Vagina (tissue), 2 donors: Measurements from ENCODE around the gene SETBP1. TPM values are rescaled to one million over a fixed set of nuclear protein-coding genes. Genes with fewer than 3 reads are reported as not detected.

Experiments
- DNase-seq, 2 donors: peaks; one replicate each; pipeline ENCODE4 v3.0.0-alpha.2; 2017; ENCODE audit errors: extremely low spot score in 2 of 2
- H3K27ac ChIP-seq: fragments of 200-600 bp; sonication (generic); one replicate; pipeline ENCODE4 v1.5.1; 2019
- H3K27me3 ChIP-seq: fragments of 200-600 bp; sonication (generic); one replicate; pipeline ENCODE4 v1.5.1; 2019
- H3K36me3 ChIP-seq, 2 donors: fragments of 200-600 bp; sonication (generic); one replicate each; pipeline ENCODE4 v1.5.1; 2017 to 2019
- H3K4me1 ChIP-seq: fragments of 200-600 bp; sonication (generic); one replicate; pipeline ENCODE4 v1.5.1; 2019
- H3K4me3 ChIP-seq, 2 donors: fragments of 200-600 bp; sonication (generic); 1 replicate in 1 of 2; 2 replicates in 1 of 2; pipeline ENCODE4 v1.5.1; 2016 to 2019
- H3K9me3 ChIP-seq: fragments of 200-600 bp; sonication (generic); one replicate; pipeline ENCODE4 v1.5.1; 2019
- CTCF ChIP-seq, 3 experiments: fragments of 450-650 bp in 2 of 3; fragments of 200-600 bp in 1 of 3; sonication (generic) in 1 of 3; IDR thresholded peaks; one replicate each; pipeline ENCODE4 v1.5.1; 2017 to 2019; ENCODE audit warnings: antibody characterized with exemption in 3 of 3, mild to moderate bottlenecking in 2 of 3, moderate library complexity in 2 of 3
- POLR2A ChIP-seq, 2 donors: fragments of 450-650 bp; IDR thresholded peaks; one replicate each; pipeline ENCODE4 v1.6.1; 2017; ENCODE audit warnings: antibody characterized with exemption in 2 of 2, mild to moderate bottlenecking in 2 of 2, moderate library complexity in 2 of 2
- POLR2AphosphoS5 ChIP-seq, 2 donors: sonication (generic); formaldehyde crosslinking; IDR thresholded peaks; one replicate each; pipeline ENCODE4 v1.9.0; 2017; ENCODE audit warnings: antibody characterized with exemption in 2 of 2, mild to moderate bottlenecking in 2 of 2, low read depth in 1 of 2; ENCODE audit not compliant: insufficient read depth in 1 of 2
- intact Hi-C: fragments of 100-400 bp; cut with DNase I; formaldehyde crosslinking; loops from one replicate; pipeline ENCODE4 v1.15.1; 2023
- total RNA-seq: library from RNA; depleted of rRNA; stranded (reverse); fragments of >200 nt; gene quantifications from one replicate; pipeline ENCODE4 v1.2.3, GENCODE V29; 2016

SETBP1 gene
- total RNA-seq, 1 donor from 2014 or later = 38.1 TPM

GRCh38 chr18:44687421-44687820 lies 6.7 kb downstream of the SETBP1 start:
- H3K27me3 ChIP-seq = no peaks in the 10 kb centered on the region
- H3K36me3 ChIP-seq = no peaks in the 10 kb centered on the region
- H3K27ac ChIP-seq = no peak overlapping the region
- peaks cover 68% of the 10 kb centered on the region for H3K4me1 ChIP-seq
- intact Hi-C loops = loop anchor here (10.0 kb wide), 1 partner anchor 87 kb away; no protein-coding TSS in a partner anchor
- TF ChIP-seq POLR2A (IDR thresholded peaks at IDR 0.05) (no peak), CTCF (IDR thresholded peaks at IDR 0.05) (no peak), POLR2AphosphoS5 (IDR thresholded peaks at IDR 0.05; ENCODE audit: insufficient read depth in 1 of 2, low read depth in 1 of 2) (no peak)
- H3K9me3 ChIP-seq = no peaks in the 10 kb centered on the region
- DNase-seq = no peak
- no peak overlapping the region for H3K4me3 ChIP-seq

GRCh38 chr18:44689736-44690135 lies 9.0 kb downstream of the SETBP1 start:
- H3K27me3 ChIP-seq = no peaks in the 10 kb centered on the region
- intact Hi-C loops = loop anchor here (10.0 kb wide), 1 partner anchor 85 kb away; no protein-coding TSS in a partner anchor
- H3K27ac ChIP-seq = no peak overlapping the region
- H3K9me3 ChIP-seq = no peaks in the 10 kb centered on the region
- TF ChIP-seq CTCF (IDR thresholded peaks at IDR 0.05) = no peak
- no peak for TF ChIP-seq POLR2A (IDR thresholded peaks at IDR 0.05)
- DNase-seq = no peak
- no peak overlapping the region for H3K4me3 ChIP-seq
- peaks cover 68% of the 10 kb centered on the region for H3K4me1 ChIP-seq
- no peaks in the 10 kb centered on the region for H3K36me3 ChIP-seq

- Histone ChIP-seq H3K4me1 (peaks cover 66% of the 10 kb centered on the region), H3K27ac (no peak overlapping the region), H3K27me3 (no peaks in the 10 kb centered on the region), H3K4me3 (no peak overlapping the region), H3K36me3 (no peaks in the 10 kb centered on the region), H3K9me3 (no peaks in the 10 kb centered on the region)
- no peak for TF ChIP-seq POLR2AphosphoS5 (IDR thresholded peaks at IDR 0.05; ENCODE audit: insufficient read depth in 1 of 2, low read depth in 1 of 2)
- TF ChIP-seq CTCF (IDR thresholded peaks at IDR 0.05) = no peak
- no peak for TF ChIP-seq POLR2A (IDR thresholded peaks at IDR 0.05)
- DNase-seq = no peak
- intact Hi-C loops = no loop called here
These were observed 10.6 kb downstream of the SETBP1 start for GRCh38 chr18:44691148-44691925.

GRCh38 chr18:44693030-44693784 lies 12.5 kb downstream of the SETBP1 start:
- peak in 1 of 2 donors; percentile 42 for DNase-seq
- intact Hi-C loops = no loop called here
- H3K27ac ChIP-seq = no peak overlapping the region
- no peak overlapping the region for H3K4me3 ChIP-seq
- H3K9me3 ChIP-seq = no peaks in the 10 kb centered on the region
- no peaks in the 10 kb centered on the region for H3K27me3 ChIP-seq
- H3K4me1 ChIP-seq = peaks cover 66% of the 10 kb centered on the region
- TF ChIP-seq POLR2AphosphoS5 (IDR thresholded peaks at IDR 0.05; ENCODE audit: insufficient read depth in 1 of 2, low read depth in 1 of 2) = no peak
- no peak for TF ChIP-seq POLR2A (IDR thresholded peaks at IDR 0.05)
- TF ChIP-seq CTCF (IDR thresholded peaks at IDR 0.05) = no peak
- no peaks in the 10 kb centered on the region for H3K36me3 ChIP-seq

GRCh38 chr18:44695503-44695902 lies 14.8 kb downstream of the SETBP1 start:
- Histone ChIP-seq H3K4me1 (peaks cover 76% of the 10 kb centered on the region), H3K9me3 (no peaks in the 10 kb centered on the region), H3K36me3 (no peaks in the 10 kb centered on the region), H3K27ac (no peak overlapping the region), H3K4me3 (no peak overlapping the region), H3K27me3 (no peaks in the 10 kb centered on the region)
- intact Hi-C loops = no loop called here
- no peak for DNase-seq
- TF ChIP-seq CTCF (IDR thresholded peaks at IDR 0.05) = no peak
- TF ChIP-seq POLR2A (IDR thresholded peaks at IDR 0.05) = no peak
- TF ChIP-seq POLR2AphosphoS5 (IDR thresholded peaks at IDR 0.05; ENCODE audit: insufficient read depth in 1 of 2, low read depth in 1 of 2) = no peak
